Neural progenitor cell (in vitro differentiated cells): ENCODE data around the gene BMX. TPM values are rescaled to one million over a fixed set of nuclear protein-coding genes. Genes with fewer than 3 reads are reported as not detected.

Experiments used
- DNase-seq: peaks from one replicate; pipeline ENCODE4 v3.0.0-alpha.2; 2016; ENCODE audit warnings: low spot score
- H2AFZ ChIP-seq: fragments of 200-600 bp; sonication (generic); replicated peaks from 2 replicates; pipeline ENCODE4 v1.6.1; 2016; ENCODE audit warnings: antibody characterized with exemption
- H3F3A ChIP-seq: fragments of 200-600 bp; sonication (generic); 2 replicates; pipeline ENCODE4 v1.6.1; 2016; ENCODE audit warnings: antibody characterized with exemption, low read depth
- H3K27ac ChIP-seq: fragments of 200-600 bp; sonication (generic); 2 replicates; pipeline ENCODE4 v1.5.1; 2016; ENCODE audit warnings: mild to moderate bottlenecking
- H3K27me3 ChIP-seq: fragments of 200-600 bp; sonication (generic); 2 replicates; pipeline ENCODE4 v1.6.1; 2016; ENCODE audit warnings: mild to moderate bottlenecking, moderate library complexity
- H3K36me3 ChIP-seq: fragments of 200-600 bp; sonication (generic); 2 replicates; pipeline ENCODE4 v1.5.1; 2016
- H3K4me1 ChIP-seq: fragments of 200-600 bp; sonication (generic); 2 replicates; pipeline ENCODE4 v1.6.1; 2016; ENCODE audit warnings: mixed run types
- H3K4me2 ChIP-seq: fragments of 200-600 bp; sonication (generic); 2 replicates; pipeline ENCODE4 v1.6.1; 2016
- H3K4me3 ChIP-seq: fragments of 200-600 bp; sonication (generic); 2 replicates; pipeline ENCODE4 v1.5.1; 2016
- H3K79me2 ChIP-seq: fragments of 200-600 bp; sonication (generic); 2 replicates; pipeline ENCODE4 v1.6.1; 2016; ENCODE audit warnings: low read depth
- H3K9ac ChIP-seq: fragments of 200-600 bp; sonication (generic); 2 replicates; pipeline ENCODE4 v1.6.1; 2016
- H3K9me3 ChIP-seq: fragments of 200-600 bp; sonication (generic); 2 replicates; pipeline ENCODE4 v1.5.1; 2016; ENCODE audit warnings: low read depth
- H4K20me1 ChIP-seq: fragments of 200-600 bp; sonication (generic); 2 replicates; pipeline ENCODE4 v1.6.1; 2016; ENCODE audit warnings: low read depth
- H3K27ac Mint-ChIP-seq: 3 replicates; pipeline ENCODE4 v1.8.0; 2021; ENCODE audit warnings: mixed read lengths
- H3K27me3 Mint-ChIP-seq: 2 replicates; pipeline ENCODE4 v1.8.0; 2022; ENCODE audit warnings: low read depth, mild to moderate bottlenecking, inconsistent platforms, moderate library complexity, mixed read lengths; ENCODE audit not compliant: insufficient read depth
- H3K36me3 Mint-ChIP-seq: 3 replicates; pipeline ENCODE4 v1.8.0; 2021; ENCODE audit warnings: mixed read lengths
- H3K4me1 Mint-ChIP-seq: 3 replicates; pipeline ENCODE4 v1.8.0; 2021; ENCODE audit warnings: mixed read lengths
- H3K4me3 Mint-ChIP-seq: 3 replicates; pipeline ENCODE4 v1.8.0; 2021; ENCODE audit warnings: mild to moderate bottlenecking, moderate library complexity, mixed read lengths
- H3K9me3 Mint-ChIP-seq: 3 replicates; pipeline ENCODE4 v1.8.0; 2020; ENCODE audit warnings: mixed read lengths
- CTCF ChIP-seq: fragments of 200-600 bp; sonication (generic); IDR thresholded peaks from 2 replicates; pipeline ENCODE4 v1.5.1; 2017; ENCODE audit warnings: antibody characterized with exemption, mild to moderate bottlenecking
- EZH2 ChIP-seq: fragments of 200-600 bp; sonication (generic); IDR thresholded peaks from 2 replicates; pipeline ENCODE4 v1.6.1; 2017; ENCODE audit warnings: antibody characterized with exemption, mild to moderate bottlenecking, moderate library complexity
- EZH2phosphoT487 ChIP-seq: fragments of 200-600 bp; sonication (generic); IDR thresholded peaks from 2 replicates; pipeline ENCODE4 v1.6.1; 2017; ENCODE audit warnings: antibody characterized with exemption
- total RNA-seq: library from RNA; depleted of rRNA; stranded (reverse); fragments of >200 nt; gene quantifications from 2 replicates; pipeline ENCODE4 v1.2.3, GENCODE V29; 2015; ENCODE audit warnings: low replicate concordance

The BMX gene
- total RNA-seq, 1 donor from 2014 or later, result not detected

- Mint-ChIP-seq H3K27me3 (peaks cover 3% of the 10 kb centered on the region), H3K36me3 (no peaks in the 10 kb centered on the region), H3K27ac (peak overlapping the region; percentile 43), H3K4me3 (no peak overlapping the region), H3K4me1 (peaks cover 44% of the 10 kb centered on the region), H3K9me3 (no peaks in the 10 kb centered on the region)
- peak overlapping the region; percentile 21 for H3K4me2 ChIP-seq
- TF ChIP-seq CTCF (no peak), EZH2phosphoT487 (no peak), EZH2 (no peak)
- no peak for DNase-seq
- peaks cover 16% of the 10 kb centered on the region for H3F3A ChIP-seq
- no peaks in the 10 kb centered on the region for H3K27me3 ChIP-seq
- H3K36me3 ChIP-seq, result no peaks in the 10 kb centered on the region
- no peaks in the 10 kb centered on the region for H4K20me1 ChIP-seq
- no peaks in the 10 kb centered on the region for H3K9me3 ChIP-seq
- H3K27ac ChIP-seq, result no peak overlapping the region
- no peak overlapping the region for H3K9ac ChIP-seq
- H3K4me3 ChIP-seq, result no peak overlapping the region
- peaks cover 40% of the 10 kb centered on the region for H3K4me1 ChIP-seq
- H3K79me2 ChIP-seq, result no peaks in the 10 kb centered on the region
- H2AFZ ChIP-seq, result peak overlapping the region; percentile 6
Observed at GRCh38 chrX:15567267-15567666, 66.7 kb downstream of the BMX start.

- H3K27ac ChIP-seq, result no peak overlapping the region
- H3K4me2 ChIP-seq, result no peak overlapping the region
- H4K20me1 ChIP-seq, result no peaks in the 10 kb centered on the region
- peaks cover 40% of the 10 kb centered on the region for H3K4me1 ChIP-seq
- no peak for DNase-seq
- Mint-ChIP-seq H3K27ac (no peak overlapping the region), H3K4me1 (peaks cover 41% of the 10 kb centered on the region), H3K27me3 (peaks cover 3% of the 10 kb centered on the region), H3K4me3 (no peak overlapping the region), H3K9me3 (no peaks in the 10 kb centered on the region), H3K36me3 (no peaks in the 10 kb centered on the region)
- H2AFZ ChIP-seq, result no peak overlapping the region
- no peaks in the 10 kb centered on the region for H3K79me2 ChIP-seq
- H3K27me3 ChIP-seq, result no peaks in the 10 kb centered on the region
- H3K9ac ChIP-seq, result no peak overlapping the region
- H3K9me3 ChIP-seq, result no peaks in the 10 kb centered on the region
- H3K36me3 ChIP-seq, result no peaks in the 10 kb centered on the region
- peaks cover 16% of the 10 kb centered on the region for H3F3A ChIP-seq
- TF ChIP-seq CTCF, result peak; percentile 44
- no peak for TF ChIP-seq EZH2
- TF ChIP-seq EZH2phosphoT487, result no peak
- no peak overlapping the region for H3K4me3 ChIP-seq
Observed at GRCh38 chrX:15567886-15568616, 67.4 kb downstream of the BMX start.

- H4K20me1 ChIP-seq, result no peaks in the 10 kb centered on the region
- no peak overlapping the region for H3K27ac Mint-ChIP-seq
- DNase-seq, result no peak
- H3K4me3 ChIP-seq, result no peak overlapping the region
- peaks cover 44% of the 10 kb centered on the region for H3K4me1 ChIP-seq
- no peak overlapping the region for H3K27ac ChIP-seq
- H3K79me2 ChIP-seq, result no peaks in the 10 kb centered on the region
- H3K9me3 Mint-ChIP-seq, result no peaks in the 10 kb centered on the region
- peaks cover 7% of the 10 kb centered on the region for H3K27me3 Mint-ChIP-seq
- no peak overlapping the region for H3K4me2 ChIP-seq
- H3K27me3 ChIP-seq, result no peaks in the 10 kb centered on the region
- no peak for TF ChIP-seq CTCF
- no peak for TF ChIP-seq EZH2phosphoT487
- H3K4me1 Mint-ChIP-seq, result peaks cover 30% of the 10 kb centered on the region
- no peak overlapping the region for H3K4me3 Mint-ChIP-seq
- H3K9ac ChIP-seq, result no peak overlapping the region
- no peaks in the 10 kb centered on the region for H3K36me3 ChIP-seq
- H2AFZ ChIP-seq, result peak overlapping the region; percentile 78
- H3K36me3 Mint-ChIP-seq, result no peaks in the 10 kb centered on the region
- H3K9me3 ChIP-seq, result no peaks in the 10 kb centered on the region
- H3F3A ChIP-seq, result peaks cover 16% of the 10 kb centered on the region
Observed at GRCh38 chrX:15570145-15570544, 69.5 kb downstream of the BMX start.
